ENCODE data around the gene SEC11A.

Gene SEC11A

GRCh38 chr15:84736375-84736774 is 20.4 kb upstream of the SEC11A start:
- peak in 2 of 3 donors; percentile 12 to 39 for DNase-seq

- peak; percentile 62 to 88 (median 79) for DNase-seq
These were observed 19.6 kb upstream of the SEC11A start for GRCh38 chr15:84735480-84736061.

DNA sequence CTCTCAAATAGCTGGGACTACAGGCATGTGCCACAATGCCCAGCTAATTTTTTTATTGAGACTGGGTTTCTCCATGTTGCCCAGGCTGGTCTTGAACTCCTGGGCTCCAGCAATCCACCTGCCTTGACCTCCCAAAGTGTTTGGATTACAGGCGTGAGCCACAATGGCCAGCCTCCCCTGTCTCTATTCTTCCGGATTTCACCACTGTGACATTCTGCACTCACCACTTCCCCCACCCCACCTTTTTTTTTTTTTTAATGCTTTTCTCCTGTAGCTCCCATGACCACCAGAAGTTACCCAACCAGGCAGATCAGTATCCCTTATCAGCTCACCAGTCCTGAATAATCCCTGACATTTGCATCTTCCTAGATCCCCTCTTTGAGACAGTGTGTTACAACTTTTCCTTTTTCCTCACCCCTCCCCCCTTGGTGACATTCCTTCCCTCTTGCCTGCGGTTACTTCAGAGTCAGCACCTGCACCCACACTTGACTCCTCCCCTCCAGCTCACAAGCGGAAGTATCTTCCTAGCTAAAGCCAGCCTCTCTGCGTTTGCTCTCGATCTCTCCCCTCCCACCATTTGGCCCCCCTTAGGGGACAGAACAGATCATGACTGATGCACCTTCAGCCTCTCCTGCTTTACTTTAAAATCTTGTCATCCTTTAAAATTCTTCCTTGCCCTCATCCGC is 19.0 kb upstream of the SEC11A start:
- DNase-seq: peak; percentile 70 to 78 (median 75)

GRCh38 chr15:84731774-84732173 is 15.8 kb upstream of the SEC11A start:
- no peak for DNase-seq

DNA sequence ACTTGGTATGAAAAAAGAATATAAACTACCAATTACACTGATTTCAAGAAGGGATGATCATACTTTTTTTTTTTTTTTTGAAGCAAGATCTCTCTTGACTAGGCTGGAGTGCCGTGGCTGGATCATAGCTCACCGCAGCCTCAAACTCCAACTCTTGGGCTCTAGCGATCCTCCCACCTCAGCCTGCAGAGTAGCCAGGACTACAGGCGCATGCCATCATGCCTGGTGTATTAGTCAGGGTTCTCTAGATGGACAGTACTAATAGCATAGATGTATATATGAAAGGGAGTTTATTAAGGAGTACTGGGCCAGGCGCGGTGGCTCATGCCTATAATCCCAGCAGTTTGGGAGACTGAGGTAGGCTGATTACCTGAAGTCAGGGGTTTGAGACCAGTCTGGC is 11.5 kb upstream of the SEC11A start:
- no peak for DNase-seq

DNA sequence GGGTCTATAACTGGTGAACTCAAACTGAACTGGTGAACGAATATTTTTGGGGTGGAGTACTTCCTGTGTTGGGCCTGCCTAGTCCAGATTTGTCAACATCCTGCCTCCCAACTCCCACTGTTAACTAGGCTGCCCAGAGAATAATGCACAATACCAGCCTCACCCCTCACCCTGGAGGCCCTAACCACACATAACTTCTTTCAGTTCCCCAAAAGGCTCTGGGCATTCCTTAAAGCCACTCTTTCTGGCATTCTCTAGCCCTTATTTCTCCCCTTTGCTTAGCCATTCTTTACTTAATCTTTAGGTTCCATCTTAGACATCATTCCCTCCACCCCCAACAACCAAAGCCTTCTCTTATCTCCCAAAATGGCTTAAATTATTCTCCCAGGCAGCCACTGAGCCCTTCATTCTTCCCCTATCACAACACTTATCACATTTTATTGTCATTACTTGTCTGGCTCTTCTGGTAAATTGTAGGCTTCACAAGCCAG is 9.1 kb upstream of the SEC11A start:
- peak; percentile 71 to 84 (median 79) for DNase-seq

DNA sequence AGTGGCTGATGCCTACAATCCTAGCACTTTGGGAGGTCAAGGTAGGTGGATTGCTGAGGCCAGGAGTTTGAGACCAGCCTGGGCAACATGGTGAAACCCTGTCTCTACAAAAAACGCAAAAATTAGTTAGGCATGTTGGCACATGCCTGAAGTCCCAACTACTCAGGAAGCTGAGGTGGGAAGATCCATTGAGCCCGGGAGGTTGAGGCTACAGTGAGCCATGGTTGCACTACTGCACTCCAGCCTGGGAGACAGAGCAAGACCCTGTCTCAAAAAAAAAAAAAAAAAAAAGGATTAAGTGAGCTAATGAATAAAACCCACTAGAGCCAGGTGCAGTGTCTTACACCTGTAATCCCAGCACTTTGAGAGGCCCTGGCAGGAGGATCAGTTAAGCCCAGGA is 6.7 kb upstream of the SEC11A start:
- no peak for DNase-seq

GRCh38 chr15:84721371-84721770 is 5.4 kb upstream of the SEC11A start:
- DNase-seq: peak in 2 of 3 donors; percentile 30 to 38

GRCh38 chr15:84715441-84716035 is 401 bp downstream of the SEC11A start:
- DNase-seq: peak; percentile 32 to 39 (median 35)

GRCh38 chr15:84714821-84715220 is 1.1 kb downstream of the SEC11A start:
- peak in 2 of 3 donors; percentile 39 to 45 for DNase-seq

- no peak for DNase-seq
These were observed 1.6 kb downstream of the SEC11A start for GRCh38 chr15:84714372-84714771.

DNA sequence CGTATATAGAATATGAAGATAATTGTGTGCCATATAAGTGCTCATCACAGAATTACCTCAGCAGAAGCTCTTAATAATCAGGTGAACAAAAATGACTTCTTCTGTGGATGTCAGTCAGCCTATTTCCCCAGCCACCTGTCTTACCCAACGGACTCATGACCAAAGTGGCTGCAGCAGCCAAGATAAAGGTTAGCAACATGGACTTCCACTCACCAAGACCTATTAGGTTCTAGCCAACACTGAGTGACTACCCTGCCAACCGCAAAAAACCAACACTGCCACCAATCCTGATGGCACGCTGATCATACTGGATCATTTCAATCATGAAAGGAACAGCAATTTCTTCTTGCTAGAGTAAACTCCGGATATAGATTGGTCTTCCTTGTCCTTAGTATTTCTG is 12.1 kb downstream of the SEC11A start:
- no peak for DNase-seq

DNA sequence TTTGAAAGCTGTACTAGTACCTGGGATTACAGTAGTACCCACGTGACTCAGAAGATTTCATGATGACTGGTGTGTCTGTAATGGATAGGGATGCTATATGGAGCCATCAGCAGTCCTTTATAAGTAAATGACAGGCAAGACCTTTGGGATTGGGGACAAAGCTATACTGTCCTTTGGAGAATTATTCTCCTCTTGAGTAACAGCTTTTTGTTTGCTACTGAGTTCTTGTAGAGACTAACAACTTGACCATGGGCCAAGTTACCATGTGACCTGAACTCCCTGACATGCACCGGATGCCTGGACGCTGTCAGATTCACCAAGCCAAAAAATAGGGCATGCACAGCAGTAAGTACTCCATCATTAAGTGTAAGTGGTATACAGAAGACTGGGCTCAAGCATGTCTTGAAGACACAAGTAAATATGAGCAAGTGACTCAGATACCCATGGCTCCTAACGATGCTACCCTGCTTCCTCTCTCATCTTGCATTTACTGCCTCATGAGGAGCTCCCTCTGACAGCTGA is 12.9 kb downstream of the SEC11A start:
- DNase-seq: peak; percentile 34 to 58 (median 51)

DNA sequence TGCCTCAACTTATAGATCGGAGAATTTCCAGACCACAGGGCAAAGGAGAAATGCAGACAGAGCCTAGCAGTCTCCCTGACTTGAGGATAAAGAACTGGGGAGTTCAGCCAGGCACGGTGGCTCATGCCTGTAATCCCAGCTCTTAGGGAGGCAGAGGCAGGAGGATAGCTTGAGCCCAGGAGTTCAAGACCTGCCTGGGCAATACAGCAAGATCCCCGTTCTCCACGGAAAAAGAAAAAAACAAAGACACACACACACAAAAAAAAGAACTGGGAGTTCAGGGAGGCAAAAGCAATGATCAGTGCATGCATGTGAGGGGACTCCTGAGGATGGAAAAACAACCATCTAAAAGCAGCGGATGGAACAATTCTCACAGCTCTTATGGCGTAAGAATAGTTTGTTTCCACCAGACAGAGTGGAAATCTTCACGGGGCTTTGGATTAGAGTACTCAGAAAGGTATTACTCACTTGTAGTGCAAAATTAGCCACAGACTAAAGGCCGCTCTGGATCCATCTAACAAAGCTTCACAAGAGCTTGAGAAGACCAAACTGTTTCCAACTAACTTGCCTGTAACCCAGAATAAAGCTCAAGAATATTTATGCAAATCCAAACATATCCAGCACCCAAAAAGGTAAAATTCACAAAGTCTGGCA is 16.3 kb downstream of the SEC11A start:
- DNase-seq: no peak

DNA sequence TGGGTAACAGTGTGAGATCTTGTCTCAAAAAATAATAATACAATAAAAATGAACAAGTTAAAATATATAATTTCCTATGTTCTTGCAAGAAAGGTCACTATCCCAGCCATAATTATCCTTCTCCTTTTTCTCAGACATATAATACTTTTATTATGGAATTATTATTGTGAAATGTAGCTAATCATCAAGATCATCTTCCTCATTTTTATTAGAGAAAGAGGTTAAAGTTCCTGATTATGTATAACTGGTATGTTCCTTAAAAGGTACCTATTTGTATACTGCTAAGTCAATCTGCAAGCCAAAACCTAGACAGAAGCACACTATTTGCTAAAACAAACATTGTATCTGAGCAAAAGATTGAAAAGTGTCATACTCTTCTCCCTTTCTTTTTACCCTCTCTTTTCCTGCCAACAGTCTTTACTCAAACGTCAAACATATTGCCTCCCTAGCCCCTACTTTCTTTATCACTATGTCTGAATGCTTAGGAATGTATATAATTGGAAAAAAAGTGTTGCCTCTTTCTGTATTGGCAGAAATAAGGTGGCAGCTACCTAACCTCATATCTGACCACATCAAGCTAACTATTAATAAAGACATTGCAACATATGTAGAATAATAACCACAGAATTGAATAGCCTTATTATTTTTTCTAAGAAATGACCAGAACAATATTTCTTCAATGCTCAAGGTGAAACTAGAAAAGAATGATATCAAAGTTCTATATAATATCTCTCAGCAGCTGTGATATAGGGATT is 18.5 kb downstream of the SEC11A start:
- peak in 2 of 3 donors; percentile 57 to 65 for DNase-seq

DNA sequence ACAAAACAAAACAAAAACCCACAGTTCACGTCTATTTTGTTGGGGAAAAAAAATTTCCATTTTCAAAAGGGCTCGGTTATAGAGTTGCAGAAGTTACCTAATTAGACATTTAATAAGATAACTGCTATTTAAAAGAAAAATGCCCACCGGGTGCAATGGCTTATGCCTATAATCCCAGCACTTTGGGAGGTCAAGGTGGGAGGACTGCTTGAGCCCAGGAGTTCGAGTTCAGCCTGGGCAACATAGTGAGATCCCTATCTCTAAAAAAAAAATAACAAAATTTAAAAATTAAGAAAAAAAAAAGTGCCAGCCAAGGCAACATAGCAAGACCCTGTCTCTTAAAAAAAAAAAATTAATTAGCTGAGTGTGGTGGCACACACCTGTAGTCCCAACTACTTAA is 19.2 kb downstream of the SEC11A start:
- no peak for DNase-seq

DNA sequence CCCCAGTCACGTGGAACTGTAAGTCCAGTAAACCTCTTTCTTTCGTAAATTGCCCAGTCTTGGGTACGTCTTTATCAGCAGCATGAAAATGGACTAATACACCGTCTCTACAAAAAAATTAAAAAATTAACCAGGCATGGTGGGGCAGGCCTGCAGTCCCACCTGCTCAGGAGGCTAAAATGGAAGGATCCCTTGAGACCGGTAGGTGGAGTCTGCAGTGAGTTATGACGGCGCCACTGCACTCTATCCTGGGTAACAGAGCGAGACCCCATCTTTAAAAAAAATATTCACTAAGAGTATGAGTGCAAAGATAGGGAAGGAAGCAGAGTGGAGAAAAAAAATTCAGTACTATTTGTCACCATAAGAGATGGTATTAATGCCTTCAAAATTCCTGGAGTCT is 25.6 kb downstream of the SEC11A start:
- no peak for DNase-seq

DNA sequence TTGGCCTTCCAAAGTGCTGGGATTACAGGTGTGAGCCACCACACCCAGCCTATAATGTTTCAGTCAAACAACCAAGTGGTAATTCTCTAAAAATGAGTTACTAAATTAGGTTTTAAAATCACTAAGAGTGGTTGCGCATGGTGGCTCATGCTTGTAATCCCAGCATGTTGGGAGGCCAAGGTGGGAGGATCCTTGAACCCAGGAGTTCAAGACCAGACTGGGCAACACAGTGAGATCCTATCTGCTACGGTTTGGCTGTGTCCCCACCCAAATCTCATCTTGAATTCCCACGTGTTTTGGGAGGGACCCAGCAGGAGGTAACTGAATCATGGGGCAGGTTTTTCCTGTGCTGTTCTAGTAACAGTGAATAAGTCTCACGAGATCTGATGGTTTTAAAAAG is 26.1 kb downstream of the SEC11A start:
- DNase-seq: no peak

- peak in 1 of 3 donors; percentile 13 for DNase-seq
These were observed 29.5 kb downstream of the SEC11A start for GRCh38 chr15:84686446-84686845.

GRCh38 chr15:84685304-84685703 is 30.6 kb downstream of the SEC11A start:
- DNase-seq: peak; percentile 63 to 67 (median 65)

- peak; percentile 73 to 83 (median 78) for DNase-seq
These were observed 31.8 kb downstream of the SEC11A start for GRCh38 chr15:84684092-84684491.

DNA sequence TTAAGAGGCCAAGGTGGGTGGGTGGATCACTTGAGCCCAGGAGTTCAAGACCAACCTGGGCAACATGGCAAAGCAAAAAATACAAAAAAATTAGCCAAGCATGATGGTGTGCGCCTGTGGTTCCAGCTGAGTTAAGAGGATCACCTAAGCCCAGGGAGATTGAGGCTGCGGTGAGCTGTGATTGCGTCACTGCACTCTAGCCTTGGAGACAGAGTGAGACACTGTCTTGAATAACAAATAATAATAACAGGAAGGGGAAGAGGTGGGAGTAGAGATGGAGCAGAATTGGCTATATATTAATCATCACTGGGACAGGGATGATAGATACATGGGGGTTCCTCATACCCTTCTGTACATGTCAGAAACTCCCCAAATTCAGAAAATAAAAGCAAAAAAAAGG is 34.1 kb downstream of the SEC11A start:
- peak; percentile 27 to 66 (median 40) for DNase-seq

DNA sequence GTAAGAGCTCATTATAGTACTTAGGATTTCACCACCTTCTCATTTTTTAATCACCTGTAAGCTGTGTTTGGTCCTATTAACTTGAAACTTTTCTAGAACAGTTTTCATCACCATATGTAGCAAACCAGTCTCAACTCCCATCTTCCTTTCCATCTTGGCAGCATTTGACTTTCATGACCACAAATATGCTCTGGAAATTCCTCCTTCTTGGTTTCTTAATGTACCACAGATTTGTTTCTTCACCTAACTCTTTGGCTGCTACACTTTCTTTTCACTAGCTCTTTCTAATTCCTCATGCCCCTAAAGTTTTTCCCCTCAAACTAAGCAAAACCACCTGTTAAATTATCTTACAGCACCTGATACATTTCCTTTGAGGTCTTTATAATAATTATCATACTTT is 44.7 kb downstream of the SEC11A start:
- no peak for DNase-seq

Measured in suppressor macrophage treated with lipopolysaccharide for 1 hour (primary cell).